Stimulated activated memory B cell treated with anti-CD40 and anti-IgM and Interleukin-4, amounts not matched to agents 10 μg/mL and 1 μg/mL and 100 μg/mL, for 72 hours (primary cell): ENCODE results near the gene CELF4.
A peak's percentile ranks its signal among the peaks of the same experiment; 100 is the strongest.

Experiments
- ATAC-seq: fragments of 150-1000 bp; cut with Tn5 transposase; 2 replicates; pipeline ENCODE4 v1.10.0; 2021
- H3K27ac Mint-ChIP-seq: one replicate; pipeline ENCODE4 v1.8.0; 2022; ENCODE audit warnings: mild to moderate bottlenecking, mixed read lengths
- H3K27me3 Mint-ChIP-seq: one replicate; pipeline ENCODE4 v1.8.0; 2022; ENCODE audit warnings: mixed read lengths
- H3K36me3 Mint-ChIP-seq: one replicate; pipeline ENCODE4 v1.8.0; 2022; ENCODE audit warnings: mixed read lengths
- H3K4me1 Mint-ChIP-seq: one replicate; pipeline ENCODE4 v1.8.0; 2022; ENCODE audit warnings: mixed read lengths
- H3K4me3 Mint-ChIP-seq: one replicate; pipeline ENCODE4 v1.8.0; 2022; ENCODE audit warnings: mild to moderate bottlenecking, moderate library complexity, mixed read lengths
- H3K9me3 Mint-ChIP-seq: one replicate; pipeline ENCODE4 v1.8.0; 2022; ENCODE audit warnings: mixed read lengths

Gene CELF4

DNA sequence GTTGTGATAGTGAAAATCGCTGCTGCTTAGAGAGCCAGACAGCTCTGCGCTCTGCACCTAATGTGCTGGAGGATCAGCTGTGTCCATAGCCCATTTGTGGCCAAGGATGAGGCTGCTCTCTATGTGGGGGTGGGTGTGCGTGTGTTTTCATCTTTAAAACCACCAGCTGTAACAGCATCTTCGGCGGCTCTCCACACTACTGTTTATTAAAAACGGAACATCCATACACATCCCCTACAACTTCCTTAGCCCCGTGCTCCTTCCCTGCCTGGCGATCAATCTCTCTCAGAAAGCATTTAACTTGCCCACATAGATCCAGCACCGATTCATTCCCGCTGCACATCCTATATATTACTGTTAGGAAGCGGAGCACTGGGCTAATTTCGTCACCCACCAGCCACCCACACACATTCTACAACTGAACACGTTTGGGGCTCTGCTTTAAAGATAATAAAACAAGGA is 1.6 kb downstream of the CELF4 start:
- Mint-ChIP-seq H3K4me1 (peaks cover 7% of the 10 kb centered on the region), H3K4me3 (no peak overlapping the region), H3K27ac (no peak overlapping the region), H3K9me3 (peaks cover 5% of the 10 kb centered on the region), H3K27me3 (peaks cover 71% of the 10 kb centered on the region), H3K36me3 (no peaks in the 10 kb centered on the region)
- no peak for ATAC-seq

GRCh38 chr18:37561986-37562385 is 3.6 kb downstream of the CELF4 start:
- Mint-ChIP-seq H3K36me3 (no peaks in the 10 kb centered on the region), H3K27ac (no peak overlapping the region), H3K9me3 (peaks cover 5% of the 10 kb centered on the region), H3K4me3 (no peak overlapping the region), H3K4me1 (peaks cover 7% of the 10 kb centered on the region), H3K27me3 (peaks cover 62% of the 10 kb centered on the region)
- no peak for ATAC-seq

DNA sequence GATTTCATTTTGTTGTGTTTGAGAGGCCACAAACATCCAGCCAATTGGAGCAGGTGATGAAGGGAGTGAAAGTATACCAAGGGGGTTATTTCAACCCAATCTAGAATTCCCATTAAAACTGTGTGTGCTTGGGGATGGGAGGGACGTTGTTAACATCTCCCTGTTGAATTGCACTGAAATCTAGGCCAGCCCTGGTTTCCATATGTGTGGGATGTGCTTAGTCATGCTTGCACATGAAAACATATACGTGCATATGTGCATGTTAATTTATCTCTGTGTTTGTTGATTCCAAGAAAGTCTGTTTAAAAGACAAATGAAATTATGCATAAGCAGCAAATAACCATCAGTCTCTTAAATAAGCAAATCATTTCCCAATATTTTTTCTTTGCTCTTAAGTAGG is 5.6 kb downstream of the CELF4 start:
- Mint-ChIP-seq H3K36me3 (no peaks in the 10 kb centered on the region), H3K4me3 (no peak overlapping the region), H3K9me3 (peaks cover 2% of the 10 kb centered on the region), H3K27me3 (peaks cover 43% of the 10 kb centered on the region), H3K4me1 (no peaks in the 10 kb centered on the region), H3K27ac (no peak overlapping the region)
- ATAC-seq = no peak

- H3K4me1 Mint-ChIP-seq = no peaks in the 10 kb centered on the region
- H3K4me3 Mint-ChIP-seq = no peak overlapping the region
- H3K27me3 Mint-ChIP-seq = peaks cover 35% of the 10 kb centered on the region
- H3K9me3 Mint-ChIP-seq = no peaks in the 10 kb centered on the region
- no peak for ATAC-seq
- no peak overlapping the region for H3K27ac Mint-ChIP-seq
- H3K36me3 Mint-ChIP-seq = no peaks in the 10 kb centered on the region
Measured at GRCh38 chr18:37559194-37559593, 6.4 kb downstream of the CELF4 start.

DNA sequence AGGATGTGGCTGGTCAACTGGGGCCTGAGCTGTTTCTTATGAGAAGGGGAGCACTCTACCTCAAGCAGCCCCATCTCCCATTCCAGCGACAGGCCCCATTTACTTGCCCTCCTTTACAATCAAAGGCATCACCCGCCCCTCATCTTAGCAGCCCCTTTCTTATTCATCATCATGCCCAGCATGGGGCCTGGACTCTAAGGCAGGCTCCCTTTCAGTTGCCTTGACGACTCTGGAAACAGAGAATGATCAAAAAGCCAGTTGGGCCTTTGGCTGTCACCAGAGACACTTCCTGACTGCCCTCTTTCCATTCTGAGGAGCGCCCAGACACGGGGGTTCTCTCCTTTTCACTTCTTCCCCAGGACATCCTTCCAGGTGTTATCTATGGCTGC is 11.2 kb downstream of the CELF4 start:
- peaks cover 25% of the 10 kb centered on the region for H3K27me3 Mint-ChIP-seq
- no peaks in the 10 kb centered on the region for H3K9me3 Mint-ChIP-seq
- no peak overlapping the region for H3K27ac Mint-ChIP-seq
- no peak overlapping the region for H3K4me3 Mint-ChIP-seq
- no peak for ATAC-seq
- H3K4me1 Mint-ChIP-seq = no peaks in the 10 kb centered on the region
- no peaks in the 10 kb centered on the region for H3K36me3 Mint-ChIP-seq

- Mint-ChIP-seq H3K4me1 (no peaks in the 10 kb centered on the region), H3K27ac (no peak overlapping the region), H3K36me3 (no peaks in the 10 kb centered on the region), H3K4me3 (no peak overlapping the region), H3K9me3 (no peaks in the 10 kb centered on the region), H3K27me3 (peaks cover 19% of the 10 kb centered on the region)
- ATAC-seq = no peak
Measured at GRCh38 chr18:37553633-37554398, 11.8 kb downstream of the CELF4 start.

GRCh38 chr18:37552286-37552685 is 13.3 kb downstream of the CELF4 start:
- H3K4me1 Mint-ChIP-seq = no peaks in the 10 kb centered on the region
- no peak for ATAC-seq
- H3K27ac Mint-ChIP-seq = no peak overlapping the region
- H3K9me3 Mint-ChIP-seq = no peaks in the 10 kb centered on the region
- H3K36me3 Mint-ChIP-seq = no peaks in the 10 kb centered on the region
- H3K4me3 Mint-ChIP-seq = no peak overlapping the region
- peaks cover 24% of the 10 kb centered on the region for H3K27me3 Mint-ChIP-seq

- Mint-ChIP-seq H3K27ac (no peak overlapping the region), H3K4me1 (no peaks in the 10 kb centered on the region), H3K4me3 (no peak overlapping the region), H3K27me3 (peaks cover 24% of the 10 kb centered on the region), H3K36me3 (no peaks in the 10 kb centered on the region), H3K9me3 (no peaks in the 10 kb centered on the region)
- ATAC-seq = no peak
Measured at GRCh38 chr18:37551846-37552245, 13.8 kb downstream of the CELF4 start.

- Mint-ChIP-seq H3K27me3 (peaks cover 24% of the 10 kb centered on the region), H3K27ac (no peak overlapping the region)
Measured at GRCh38 chr18:37551249-37551648, 14.3 kb downstream of the CELF4 start.

GRCh38 chr18:37550118-37550875 is 15.3 kb downstream of the CELF4 start:
- H3K36me3 Mint-ChIP-seq = no peaks in the 10 kb centered on the region
- ATAC-seq = no peak
- H3K4me3 Mint-ChIP-seq = no peak overlapping the region
- no peaks in the 10 kb centered on the region for H3K9me3 Mint-ChIP-seq
- no peak overlapping the region for H3K27ac Mint-ChIP-seq
- no peaks in the 10 kb centered on the region for H3K4me1 Mint-ChIP-seq
- peaks cover 24% of the 10 kb centered on the region for H3K27me3 Mint-ChIP-seq

More at GRCh38 chr18:37551249-37551648, 14.3 kb downstream of the CELF4 start:
- no peaks in the 10 kb centered on the region for H3K4me1 Mint-ChIP-seq
- no peaks in the 10 kb centered on the region for H3K36me3 Mint-ChIP-seq
- no peak for ATAC-seq
- H3K9me3 Mint-ChIP-seq = no peaks in the 10 kb centered on the region
- H3K4me3 Mint-ChIP-seq = no peak overlapping the region

DNA sequence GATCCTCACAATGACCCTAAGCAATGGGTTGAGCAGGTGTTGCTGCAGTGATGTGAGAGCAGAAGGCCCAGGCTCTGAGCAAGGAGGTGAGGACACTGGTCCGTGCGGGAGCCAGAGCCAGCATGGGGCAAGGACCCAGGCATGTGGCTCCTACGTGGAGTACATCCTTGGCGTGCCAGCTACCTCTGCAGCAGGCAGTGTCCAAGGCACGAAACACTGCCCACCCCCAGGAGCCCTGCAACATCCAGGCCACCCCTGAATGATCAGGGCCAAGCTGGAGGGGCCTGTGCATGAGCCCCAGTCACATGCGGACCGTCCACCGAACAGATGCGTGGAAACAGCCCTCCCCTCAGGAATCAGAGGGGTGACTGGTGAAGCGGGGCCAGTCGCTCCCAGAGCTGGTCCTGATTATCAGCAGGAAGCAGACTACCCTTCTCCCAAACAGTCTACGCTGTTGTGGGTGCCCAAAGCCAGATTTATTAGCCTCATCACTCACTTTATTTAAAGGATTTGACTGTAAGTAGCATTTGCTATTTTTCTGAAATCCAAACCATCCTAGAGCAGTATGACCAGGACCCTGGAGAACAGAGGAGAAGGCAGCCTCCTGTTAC is 16.8 kb downstream of the CELF4 start:
- Mint-ChIP-seq H3K4me1 (no peaks in the 10 kb centered on the region), H3K27me3 (peaks cover 24% of the 10 kb centered on the region), H3K4me3 (no peak overlapping the region), H3K36me3 (no peaks in the 10 kb centered on the region), H3K9me3 (no peaks in the 10 kb centered on the region), H3K27ac (no peak overlapping the region)
- ATAC-seq = no peak

GRCh38 chr18:37547196-37547827 is 18.3 kb downstream of the CELF4 start:
- H3K27ac Mint-ChIP-seq = no peak overlapping the region
- no peak overlapping the region for H3K4me3 Mint-ChIP-seq

DNA sequence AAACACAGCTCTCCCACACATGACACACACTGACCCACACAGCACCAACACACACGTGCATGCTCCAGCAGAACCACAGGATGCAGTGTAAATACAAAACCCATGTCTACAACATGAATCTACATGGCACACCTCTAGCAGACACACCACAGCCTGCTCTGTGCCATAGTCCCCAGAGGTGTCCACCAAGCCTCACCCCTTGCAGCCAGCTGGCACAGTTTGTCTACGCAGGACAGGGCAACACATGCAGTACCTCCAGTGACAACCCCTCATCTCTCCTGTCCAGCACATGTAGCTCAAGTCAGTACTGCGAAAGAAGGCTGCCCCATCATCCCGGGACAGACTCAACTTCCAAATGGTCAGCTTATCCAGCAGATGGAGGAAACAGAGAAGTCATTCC is 18.9 kb downstream of the CELF4 start:
- no peaks in the 10 kb centered on the region for H3K4me1 Mint-ChIP-seq
- no peaks in the 10 kb centered on the region for H3K9me3 Mint-ChIP-seq
- peaks cover 33% of the 10 kb centered on the region for H3K27me3 Mint-ChIP-seq
- no peak overlapping the region for H3K27ac Mint-ChIP-seq
- peak; percentile 11 for ATAC-seq
- H3K36me3 Mint-ChIP-seq = no peaks in the 10 kb centered on the region
- H3K4me3 Mint-ChIP-seq = no peak overlapping the region

More at GRCh38 chr18:37547196-37547827, 18.3 kb downstream of the CELF4 start:
- ATAC-seq = no peak
- Mint-ChIP-seq H3K27me3 (peaks cover 36% of the 10 kb centered on the region), H3K36me3 (no peaks in the 10 kb centered on the region), H3K4me1 (no peaks in the 10 kb centered on the region), H3K9me3 (no peaks in the 10 kb centered on the region)

- H3K27ac Mint-ChIP-seq = no peak overlapping the region
- ATAC-seq = no peak
- H3K4me3 Mint-ChIP-seq = no peak overlapping the region
- H3K27me3 Mint-ChIP-seq = peaks cover 33% of the 10 kb centered on the region
- no peaks in the 10 kb centered on the region for H3K36me3 Mint-ChIP-seq
- H3K4me1 Mint-ChIP-seq = no peaks in the 10 kb centered on the region
- no peaks in the 10 kb centered on the region for H3K9me3 Mint-ChIP-seq
Measured at GRCh38 chr18:37546272-37546537, 19.4 kb downstream of the CELF4 start.

GRCh38 chr18:37545461-37546271 is 19.9 kb downstream of the CELF4 start:
- Mint-ChIP-seq H3K9me3 (no peaks in the 10 kb centered on the region), H3K36me3 (no peaks in the 10 kb centered on the region), H3K4me3 (no peak overlapping the region), H3K27ac (no peak overlapping the region), H3K27me3 (peaks cover 34% of the 10 kb centered on the region), H3K4me1 (no peaks in the 10 kb centered on the region)
- no peak for ATAC-seq
